Measurements from ENCODE around the gene KAT6B.

Gene KAT6B

GRCh38 chr10:74824184-74824899, 2.1 kb upstream of the KAT6B start:
- DNase-seq: peak; percentile 2

GRCh38 chr10:74824900-74825370, 1.5 kb upstream of the KAT6B start:
- DNase-seq: peak; percentile 33

- DNase-seq: peak; percentile 63
Observed at GRCh38 chr10:74825371-74826141, 844 bp upstream of the KAT6B start.

GRCh38 chr10:74827045-74827441, 643 bp downstream of the KAT6B start:
- no peak for DNase-seq

GRCh38 chr10:74827694-74828093, 1.3 kb downstream of the KAT6B start:
- no peak for DNase-seq

- no peak for DNase-seq
Observed at GRCh38 chr10:74828946-74829345, 2.5 kb downstream of the KAT6B start.

GRCh38 chr10:74831518-74832120, 5.2 kb downstream of the KAT6B start:
- no peak for DNase-seq

GRCh38 chr10:74835963-74836362, 9.6 kb downstream of the KAT6B start:
- DNase-seq: no peak

GRCh38 chr10:74836877-74837276, 10.5 kb downstream of the KAT6B start:
- DNase-seq: no peak

- DNase-seq: no peak
Observed at GRCh38 chr10:74837743-74838142, 11.3 kb downstream of the KAT6B start.

GRCh38 chr10:74839708-74840107, 13.3 kb downstream of the KAT6B start:
- DNase-seq: no peak

- no peak for DNase-seq
Observed at GRCh38 chr10:74841265-74841973, 15.0 kb downstream of the KAT6B start.

GRCh38 chr10:74842301-74842954, 16.0 kb downstream of the KAT6B start:
- DNase-seq: no peak

GRCh38 chr10:74846958-74847357, 20.6 kb downstream of the KAT6B start:
- no peak for DNase-seq

- no peak for DNase-seq
Observed at GRCh38 chr10:74851831-74852230, 25.4 kb downstream of the KAT6B start.

- DNase-seq: no peak
Observed at GRCh38 chr10:74852381-74852780, 26.0 kb downstream of the KAT6B start.

GRCh38 chr10:74854610-74855009, 28.2 kb downstream of the KAT6B start:
- DNase-seq: no peak

- no peak for DNase-seq
Observed at GRCh38 chr10:74855027-74855426, 28.6 kb downstream of the KAT6B start.

GRCh38 chr10:74855439-74855838, 29.0 kb downstream of the KAT6B start:
- no peak for DNase-seq

GRCh38 chr10:74856940-74857339, 30.5 kb downstream of the KAT6B start:
- no peak for DNase-seq

- no peak for DNase-seq
Observed at GRCh38 chr10:74857586-74857985, 31.2 kb downstream of the KAT6B start.

GRCh38 chr10:74859546-74859945, 33.1 kb downstream of the KAT6B start:
- no peak for DNase-seq

- DNase-seq: no peak
Observed at GRCh38 chr10:74862625-74863024, 36.2 kb downstream of the KAT6B start.
